ENCODE data around the gene PXDN. TPM values are rescaled to one million over a fixed set of nuclear protein-coding genes. Genes with fewer than 3 reads are reported as not detected.

The PXDN gene
- total and polyA plus RNA-seq, 2 of the 4 experiments (the other 2 are of a cell fraction), result 153 to 332 TPM

- ATAC-seq (ENCODE audit: low read depth), result no peak
- Histone ChIP-seq H3K4me1 (ENCODE audit: control insufficient read depth, insufficient read depth, low read length) (peaks cover 18% of the 10 kb centered on the region), H3K4me3 (ENCODE audit: insufficient read depth, low read depth, low read length) (no peak overlapping the region), H3K36me3 (ENCODE audit: control insufficient read depth, insufficient read depth, low read length) (no peaks in the 10 kb centered on the region), H3K23ac (ENCODE audit: low read depth, low read length) (no peak overlapping the region), H3K9me1 (ENCODE audit: insufficient read depth, low read length) (peaks cover 10% of the 10 kb centered on the region), H3K27ac (ENCODE audit: insufficient read depth, low read length) (no peak overlapping the region), H3K79me1 (ENCODE audit: low read depth in 1 of 2, low read length in 2 of 2) (no peaks in the 10 kb centered on the region), H2BK20ac (ENCODE audit: low read depth, low read length) (no peak overlapping the region), H4K5ac (ENCODE audit: low read depth, low read length) (no peak overlapping the region), H2AK5ac (ENCODE audit: low read depth, low read length) (no peak overlapping the region), H3K4me2 (ENCODE audit: low read depth, low read length) (no peak overlapping the region), H2BK120ac (ENCODE audit: low read depth, low read length) (no peak overlapping the region), H4K91ac (ENCODE audit: insufficient read depth, low read depth, low read length) (no peak overlapping the region), H3K14ac (replicated peaks; ENCODE audit: low read depth, low read length) (no peak overlapping the region), H2AK9ac (replicated peaks; ENCODE audit: low read depth, low read length, poor library complexity) (no peak overlapping the region), H3K9ac (ENCODE audit: low read depth, low read length) (no peak overlapping the region), H3K9me3 (ENCODE audit: control insufficient read depth, insufficient read depth, low read length) (no peaks in the 10 kb centered on the region), H4K8ac (ENCODE audit: low read depth in 2 of 2, low read length in 2 of 2) (no peak overlapping the region), H4K20me1 (ENCODE audit: insufficient read depth, low read length) (no peaks in the 10 kb centered on the region), H3K27me3 (ENCODE audit: control insufficient read depth, insufficient read depth, low read length) (0 out of 2 replicates have a peak, but pooled peaks cover 2% of the 10 kb centered on the region), H3K4ac (ENCODE audit: low read depth, low read length) (no peak overlapping the region), H3K18ac (ENCODE audit: low read depth, low read length) (no peak overlapping the region), H2BK15ac (ENCODE audit: low read depth, low read length) (no peak overlapping the region), H2BK5ac (ENCODE audit: low read depth, low read length, poor library complexity, severe bottlenecking) (no peak overlapping the region), H3K56ac (ENCODE audit: extremely low read depth, insufficient read depth, low read length) (no peak overlapping the region), H2AFZ (replicated peaks; ENCODE audit: low read length, poor library complexity) (no peak overlapping the region)
- CTCF ChIA-PET, result no interaction called here
- DNase-seq, result no peak
- TF ChIP-seq ELK1 (IDR thresholded peaks at IDR 0.05; ENCODE audit: borderline replicate concordance, low read depth, low read length) (no peak), FOS (IDR thresholded peaks at IDR 0.05; ENCODE audit: low read depth, low read length) (no peak), SMC3 (IDR thresholded peaks at IDR 0.05; ENCODE audit: low read depth, low read length) (no peak), CTCF (conservative IDR thresholded peaks at IDR 0.05; ENCODE audit: low read depth, low read length) (no peak), RFX5 (IDR thresholded peaks at IDR 0.05; ENCODE audit: low read depth, low read length) (no peak), RAD21 (IDR thresholded peaks at IDR 0.05; ENCODE audit: low read length) (no peak), POLR2A (IDR thresholded peaks at IDR 0.05; ENCODE audit: low read depth, low read length) (no peak), MXI1 (IDR thresholded peaks at IDR 0.05; ENCODE audit: borderline replicate concordance, low read depth, low read length) (no peak), NFE2L2 (IDR thresholded peaks at IDR 0.05; ENCODE audit: low read depth, low read length) (no peak), CHD1 (IDR thresholded peaks at IDR 0.05; ENCODE audit: low read depth, low read length) (no peak), RCOR1 (IDR thresholded peaks at IDR 0.05; ENCODE audit: insufficient replicate concordance, low read length) (no peak), MAZ (IDR thresholded peaks at IDR 0.05; ENCODE audit: borderline replicate concordance, low read depth, low read length) (no peak), MAFK (IDR thresholded peaks at IDR 0.05; ENCODE audit: low read depth, low read length) (no peak), BHLHE40 (IDR thresholded peaks at IDR 0.05; ENCODE audit: low read depth, low read length) (no peak), CEBPB (IDR thresholded peaks at IDR 0.05; ENCODE audit: low read depth, low read length) (no peak)
- TF ChIP-seq, protein P1, sequence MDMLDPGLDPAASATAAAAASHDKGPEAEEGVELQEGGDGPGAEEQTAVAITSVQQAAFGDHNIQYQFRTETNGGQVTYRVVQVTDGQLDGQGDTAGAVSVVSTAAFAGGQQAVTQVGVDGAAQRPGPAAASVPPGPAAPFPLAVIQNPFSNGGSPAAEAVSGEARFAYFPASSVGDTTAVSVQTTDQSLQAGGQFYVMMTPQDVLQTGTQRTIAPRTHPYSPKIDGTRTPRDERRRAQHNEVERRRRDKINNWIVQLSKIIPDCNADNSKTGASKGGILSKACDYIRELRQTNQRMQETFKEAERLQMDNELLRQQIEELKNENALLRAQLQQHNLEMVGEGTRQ (IDR thresholded peaks at IDR 0.05; ENCODE audit: low read depth, low read length), result no peak
- POLR2A ChIA-PET (ENCODE audit: unreplicated experiment), result no interaction called here
- intact Hi-C loops (cut with micrococcal nuclease), result no loop called here
- no TSS peak for BruUV-seq (replicated peaks)
- WGBS, 2 experiments (ENCODE audit: extremely low coverage in 2 of 2, insufficient read length in 1 of 2), result 90% methylated on average over 17 of the region's 18 CpGs; no CpG with 5 or more reads in 1 of the 2 experiments
- dilution Hi-C loops (cut with HindIII; ENCODE audit: low sequenced_read_pairs, unreplicated experiment), result no loop called here
- in situ Hi-C loops (cut with MboI; ENCODE audit: low sequenced_read_pairs), result no loop called here
These were observed 134.2 kb downstream of the PXDN start for GRCh38 chr2:1610096-1610485.
